GM12892 (cell line): Measurements from ENCODE around the gene TXLNB.

Experiments
- DNase-seq: peaks from one replicate; pipeline ENCODE4 v3.0.0; 2011; ENCODE audit not compliant: insufficient read length
- FAIRE-seq: peaks from 2 replicates; lab custom pipeline; 2011; peaks lifted over from hg19 to GRCh38; lab: Jason Lieb, UNC
- POLR2A ChIP-seq: IDR thresholded peaks from 2 replicates; pipeline ENCODE4 v1.6.1; 2011; ENCODE audit warnings: low read depth, low read length, control low read depth
- POLR2AphosphoS5 ChIP-seq: IDR thresholded peaks from 2 replicates; pipeline ENCODE4 v1.6.1; 2011; ENCODE audit warnings: low read depth, low read length, control low read depth
- TAF1 ChIP-seq: IDR thresholded peaks from 2 replicates; pipeline ENCODE4 v1.6.1; 2011; ENCODE audit warnings: low read depth, mild to moderate bottlenecking, control low read depth, low read length, borderline replicate concordance

Gene TXLNB

DNA sequence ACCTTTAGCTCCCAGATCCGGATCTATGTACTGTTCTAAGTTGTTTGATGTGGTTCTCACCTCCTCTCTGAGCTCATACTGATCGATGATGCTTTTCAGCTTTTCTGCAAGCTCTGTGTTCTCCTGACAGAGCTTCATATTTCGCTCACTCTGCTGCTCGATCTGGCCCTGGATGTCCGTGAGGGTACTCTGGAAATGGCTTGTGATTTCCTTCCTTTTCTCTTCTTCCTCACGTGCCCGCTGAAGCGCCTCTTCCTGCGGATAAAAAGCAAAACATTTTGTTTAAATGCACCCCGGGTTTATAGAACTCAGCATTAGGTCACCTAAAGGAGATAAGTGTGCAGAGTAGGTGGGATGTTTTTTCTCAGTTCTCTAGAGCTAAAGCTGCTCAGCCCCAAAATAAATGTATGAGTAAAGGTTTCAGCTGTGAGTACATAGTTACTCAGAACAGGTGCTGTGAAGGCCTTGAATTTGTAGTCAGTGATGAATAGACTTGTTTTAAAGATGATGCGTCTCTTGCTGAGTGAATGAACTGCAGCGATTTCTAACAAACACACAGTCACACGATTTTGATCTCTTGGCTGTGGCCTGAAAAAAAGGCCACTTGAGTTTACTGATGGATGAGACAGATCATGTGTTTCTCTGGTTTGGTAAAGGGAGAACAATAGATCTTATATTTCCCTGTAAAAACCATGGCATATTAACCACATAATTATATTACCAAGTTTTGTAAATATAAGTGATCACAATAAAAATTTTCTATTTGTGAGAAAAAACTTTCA, 29.1 kb downstream of the TXLNB start:
- FAIRE-seq (peak; percentile 95), DNase-seq (no peak)
- TF ChIP-seq TAF1 (no peak), POLR2A (no peak), POLR2AphosphoS5 (no peak)

DNA sequence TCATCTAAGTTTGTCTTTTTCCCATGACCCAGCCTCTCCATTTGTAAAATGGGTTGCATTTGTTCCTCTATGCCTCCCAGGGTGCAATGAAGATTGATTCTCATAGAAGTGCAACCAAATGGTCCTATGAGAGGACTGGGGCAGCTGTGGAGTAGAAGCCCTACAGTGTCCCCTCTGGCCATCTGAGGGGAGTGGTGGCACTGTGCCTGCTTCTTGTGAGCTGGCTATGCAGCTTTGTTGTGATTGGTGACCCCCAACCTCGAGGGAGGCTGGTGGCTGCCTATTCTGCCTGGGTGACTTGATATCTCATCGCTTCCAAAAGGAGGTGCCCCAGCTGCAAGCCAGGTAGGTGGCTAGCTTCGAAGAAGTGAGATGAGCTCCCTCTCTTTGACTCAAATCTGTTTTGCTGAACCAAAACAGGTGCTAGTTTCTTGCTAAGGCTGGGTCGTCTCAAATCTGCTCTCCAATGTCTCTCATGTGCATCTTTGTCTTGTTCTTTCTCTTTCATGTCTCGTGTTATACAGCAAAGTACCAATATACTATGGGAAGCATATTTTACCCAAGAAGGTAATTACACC, 33.9 kb downstream of the TXLNB start:
- TF ChIP-seq TAF1 (no peak), POLR2A (no peak), POLR2AphosphoS5 (no peak)
- DNase-seq (no peak), FAIRE-seq (no peak)

DNA sequence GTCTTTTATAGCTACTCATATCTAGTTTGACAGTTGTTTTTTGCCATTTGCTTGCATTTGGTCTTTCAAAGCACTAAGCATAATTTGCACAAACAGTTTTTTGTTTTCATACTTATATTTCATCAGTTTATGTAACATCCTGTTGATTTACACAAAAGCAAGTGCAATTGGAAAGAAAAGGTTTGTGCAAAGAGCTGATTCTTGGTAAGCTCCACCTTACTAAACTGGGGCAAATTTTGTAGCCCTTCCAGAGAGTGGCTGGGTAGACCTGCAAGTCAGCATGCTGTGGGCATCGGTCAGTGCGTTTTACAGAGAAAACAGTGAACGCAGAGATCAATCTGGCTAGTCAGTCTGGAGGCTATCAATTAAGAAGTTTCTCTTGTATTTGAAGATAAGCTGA, 34.5 kb downstream of the TXLNB start:
- no peak for DNase-seq
- FAIRE-seq, result no peak
- no peak for TF ChIP-seq POLR2AphosphoS5

DNA sequence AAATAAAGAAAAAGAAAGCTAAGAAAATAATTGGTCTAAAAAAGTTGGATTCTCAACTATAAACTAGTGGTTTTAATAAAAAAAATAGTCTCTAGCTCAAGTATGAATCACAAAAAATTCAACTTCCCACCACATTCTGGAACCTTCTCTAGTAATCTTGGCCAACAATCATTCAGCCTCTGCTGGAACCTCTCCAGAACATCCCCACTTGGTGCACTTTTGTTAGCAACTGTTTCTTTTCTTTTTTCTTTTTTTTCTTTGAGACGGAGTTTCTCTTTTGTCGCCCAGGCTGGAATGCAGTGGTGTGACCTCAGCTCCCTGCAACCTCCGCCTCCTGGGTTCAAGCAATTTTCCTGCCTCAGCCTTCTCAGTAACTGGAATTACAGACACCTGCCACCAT, 35.7 kb downstream of the TXLNB start:
- no peak for FAIRE-seq
- DNase-seq, result no peak
- TF ChIP-seq POLR2AphosphoS5, result no peak
- no peak for TF ChIP-seq POLR2A
- no peak for TF ChIP-seq TAF1

DNA sequence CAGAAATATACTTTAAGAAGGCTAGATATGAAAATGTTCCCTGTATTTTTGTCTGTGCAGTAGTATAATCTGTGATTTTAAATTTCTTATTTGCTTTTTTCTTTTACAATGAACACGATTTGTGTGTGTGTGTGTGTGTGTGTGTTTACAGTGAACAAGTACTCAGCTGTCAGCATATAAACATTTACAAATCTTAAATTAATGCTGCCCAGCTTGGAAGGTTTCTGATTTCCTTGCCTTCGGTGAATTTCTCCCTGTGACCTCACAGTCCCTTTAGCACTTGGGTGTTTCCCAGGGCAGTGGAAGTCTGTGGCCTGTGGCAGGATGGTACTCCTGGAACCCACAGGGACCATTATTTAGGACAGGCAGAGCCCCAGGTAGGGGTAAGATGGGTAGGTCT, 37.6 kb downstream of the TXLNB start:
- no peak for TF ChIP-seq TAF1
- no peak for TF ChIP-seq POLR2A
- no peak for TF ChIP-seq POLR2AphosphoS5
- FAIRE-seq, result no peak
- DNase-seq, result no peak

DNA sequence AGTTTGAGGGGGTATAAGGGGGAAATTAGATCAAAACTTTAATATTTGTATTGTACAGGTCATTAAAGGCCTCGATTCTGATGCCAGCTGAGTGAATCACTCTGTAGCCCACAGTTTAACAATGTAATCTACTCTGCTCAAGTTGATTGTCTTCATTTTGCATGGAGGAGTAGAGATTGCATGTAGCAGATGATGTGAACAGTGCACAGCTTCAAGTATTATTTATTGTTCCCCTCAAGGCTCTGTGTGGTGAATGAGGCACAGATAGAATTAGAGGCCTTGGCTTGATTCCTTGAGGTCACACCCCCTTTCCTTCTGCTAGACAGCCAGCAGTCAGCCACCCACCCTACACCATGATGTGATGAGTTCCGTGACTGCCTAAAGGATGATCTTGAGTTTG, 38.1 kb downstream of the TXLNB start:
- no peak for DNase-seq
- FAIRE-seq, result no peak
- no peak for TF ChIP-seq POLR2AphosphoS5

DNA sequence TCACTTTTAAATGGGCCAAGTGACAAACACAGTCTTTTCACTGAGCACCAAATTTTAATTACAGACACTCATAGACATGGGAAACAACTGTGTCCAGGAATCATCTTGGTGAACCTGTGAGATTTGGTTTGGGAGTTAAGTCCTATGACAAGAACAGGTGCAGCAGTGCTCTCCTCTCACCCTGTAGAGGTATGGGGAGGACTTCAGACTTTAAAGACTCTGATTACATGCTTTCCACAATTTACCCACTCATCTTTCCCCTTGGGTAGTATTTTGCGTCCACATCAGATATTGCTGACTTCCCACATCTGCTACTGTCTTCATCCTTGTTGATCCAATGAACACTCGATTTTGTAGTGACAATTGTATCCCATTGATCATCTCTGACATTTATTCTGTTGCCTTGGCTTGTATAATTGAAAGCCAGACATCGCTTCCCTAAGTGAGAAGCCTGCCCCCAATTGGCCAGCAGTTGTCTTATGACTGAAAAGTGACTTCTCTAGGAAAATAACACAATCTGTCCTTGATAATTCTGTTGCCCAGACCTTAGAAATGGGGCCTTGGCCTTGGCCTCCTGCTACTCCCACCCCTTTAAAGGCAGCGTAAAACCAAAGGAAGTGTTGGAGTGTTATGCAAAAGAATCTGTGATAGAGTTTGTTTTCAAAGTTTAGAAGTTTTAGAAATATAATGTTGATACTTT, 40.0 kb downstream of the TXLNB start:
- DNase-seq (no peak), FAIRE-seq (no peak)
- TF ChIP-seq POLR2A, result no peak
- TF ChIP-seq TAF1, result no peak
- TF ChIP-seq POLR2AphosphoS5, result no peak

DNA sequence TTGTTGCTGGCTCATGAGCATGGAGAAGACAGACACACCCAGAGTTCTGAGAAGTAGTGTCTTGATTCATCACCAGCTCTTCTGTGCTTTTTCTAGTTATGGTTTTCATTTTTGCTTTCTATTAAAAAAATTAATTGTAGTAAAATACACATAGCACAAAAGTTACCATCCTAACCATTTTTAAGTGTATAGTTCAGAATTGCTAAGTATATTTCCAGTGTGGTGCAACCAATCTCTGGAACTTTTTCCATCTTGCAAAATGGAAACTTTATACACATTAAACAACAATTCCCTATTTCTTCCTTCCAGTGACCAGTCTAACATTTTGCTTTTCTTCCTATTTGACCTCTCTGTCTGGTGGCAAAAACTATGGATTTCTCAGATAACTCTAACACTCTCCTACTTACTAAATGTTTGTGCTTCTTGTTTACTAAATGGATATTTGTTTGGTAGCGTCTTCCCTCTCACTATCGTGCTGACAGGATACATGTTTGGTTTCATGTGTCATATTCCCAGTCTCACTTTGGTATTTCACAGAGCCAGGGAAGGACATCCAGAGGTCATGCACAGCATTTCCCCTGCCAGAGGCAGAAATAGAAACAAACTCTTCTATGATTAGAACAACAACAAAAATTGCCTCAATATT, 40.6 kb downstream of the TXLNB start:
- no peak for FAIRE-seq
- TF ChIP-seq TAF1, result no peak
- TF ChIP-seq POLR2AphosphoS5, result no peak
- TF ChIP-seq POLR2A, result no peak
- no peak for DNase-seq

DNA sequence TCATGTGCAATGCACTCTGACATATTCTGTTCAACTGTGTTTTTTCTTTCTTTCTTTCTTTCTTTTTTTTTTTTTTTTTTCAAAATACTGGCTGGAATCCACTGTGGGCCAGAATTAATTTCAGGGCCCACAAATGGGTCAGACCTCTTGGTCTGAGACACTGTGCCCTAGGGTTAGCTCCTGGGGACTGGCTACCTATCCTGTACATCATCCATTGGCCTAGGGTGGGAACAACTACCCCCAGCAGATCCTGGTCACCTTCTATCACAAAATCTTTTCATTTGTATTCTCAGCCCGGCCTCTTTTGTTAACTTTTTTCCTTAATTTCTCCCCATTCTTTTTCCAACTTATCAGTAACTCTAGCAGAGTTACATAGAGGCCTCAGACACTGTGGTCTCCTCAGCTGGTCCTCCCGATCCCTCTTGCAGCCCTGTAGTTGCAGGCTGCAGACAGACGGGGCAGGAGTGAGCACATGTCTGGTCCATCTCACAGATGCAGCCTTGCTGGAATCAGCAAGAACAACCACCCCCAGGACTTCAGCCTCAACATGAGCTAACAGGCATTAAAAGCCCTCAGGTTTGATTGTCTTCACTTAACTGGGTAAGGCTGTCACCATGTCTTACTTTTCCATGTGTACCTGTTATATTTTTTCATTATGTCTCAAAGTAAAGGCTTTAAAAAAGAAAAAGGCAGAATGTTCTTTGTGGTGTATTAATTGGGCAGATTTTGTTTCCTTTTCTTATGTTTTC, 41.3 kb downstream of the TXLNB start:
- FAIRE-seq (peak; percentile 88), DNase-seq (peak; percentile 47)
- no peak for TF ChIP-seq POLR2A
- TF ChIP-seq TAF1, result no peak
- no peak for TF ChIP-seq POLR2AphosphoS5

DNA sequence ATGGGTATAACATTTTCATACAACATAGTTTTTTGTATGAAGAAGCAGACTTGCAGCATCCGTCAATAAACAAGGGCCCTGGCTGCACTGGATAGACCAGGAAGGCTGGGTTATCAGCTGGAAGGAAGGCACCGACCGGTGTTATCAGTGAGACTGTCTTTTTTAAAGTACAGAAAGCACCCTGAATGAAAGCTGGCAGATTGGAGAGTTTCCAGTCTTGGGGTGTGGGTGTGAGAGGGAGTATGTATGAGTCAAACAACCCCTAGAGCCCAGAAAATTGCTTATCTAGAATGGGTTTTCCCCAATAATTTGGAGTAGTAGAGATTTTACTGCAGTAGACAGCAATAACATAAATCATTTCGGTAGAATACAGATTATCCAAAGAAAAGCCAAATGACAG, 42.4 kb downstream of the TXLNB start:
- no peak for FAIRE-seq

DNA sequence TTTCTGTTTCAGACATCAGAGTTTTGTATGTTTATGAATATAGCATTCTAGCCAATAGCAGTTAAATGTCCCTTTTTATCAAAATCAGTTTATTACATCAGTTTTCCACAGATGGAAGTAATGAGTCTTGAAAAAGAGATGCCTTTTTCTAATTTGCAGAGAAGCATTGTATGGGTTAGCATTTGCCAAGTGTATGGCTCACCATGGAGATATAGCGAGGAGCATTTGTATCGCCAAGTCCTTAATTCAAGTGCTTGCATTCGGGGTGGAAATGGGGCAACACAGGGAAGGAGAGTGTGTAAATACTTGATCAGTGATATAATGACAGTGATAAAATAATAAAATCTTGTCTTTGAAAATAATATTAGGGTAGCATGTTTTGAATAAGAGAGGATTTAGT, 42.9 kb downstream of the TXLNB start:
- DNase-seq (no peak), FAIRE-seq (no peak)
- no peak for TF ChIP-seq POLR2A
- no peak for TF ChIP-seq POLR2AphosphoS5
- no peak for TF ChIP-seq TAF1

More for the DNA sequence above, 42.4 kb downstream of the TXLNB start:
- DNase-seq, result no peak
- no peak for TF ChIP-seq POLR2AphosphoS5
- no peak for TF ChIP-seq POLR2A
- no peak for TF ChIP-seq TAF1
